ENCODE data around the gene DLX1. TPM values are rescaled to one million over a fixed set of nuclear protein-coding genes. Genes with fewer than 3 reads are reported as not detected.

The DLX1 gene
- total and polyA plus RNA-seq, 2 of the 8 experiments (the other 6 are each of a cell fraction or from before 2014, with no cell fraction given): 0.11 TPM; not detected in 1

- no peak overlapping the region for H3K27ac ChIP-seq (ENCODE audit: low read depth, low read length)
- CTCF ChIA-PET (ENCODE audit: partially characterized antibody): interaction anchor here (0.7 to 11.7 kb wide), 4 partner anchors 7 to 17 kb away, joined by 3 to 198 read pairs (median 4); partner anchors contain the start of gene DLX1
- H4K8ac ChIP-seq (ENCODE audit: extremely low read depth, insufficient read depth, low read length): no peak overlapping the region
- DNase-seq (ENCODE audit: low read depth in 1 of 2, low spot score in 2 of 2) (peak in 1 of 2 experiments; percentile 51), FAIRE-seq (no peak)
- no peak overlapping the region for H2AFZ ChIP-seq (ENCODE audit: low read length)
- no peak overlapping the region for H2BK5ac ChIP-seq (ENCODE audit: low read depth, low read length)
- no peaks in the 10 kb centered on the region for H3K79me1 ChIP-seq (ENCODE audit: low read depth, low read length)
- H3K23ac ChIP-seq (ENCODE audit: insufficient read length): no peak overlapping the region
- H3K79me2 ChIP-seq (ENCODE audit: control insufficient read depth in 1 of 2, insufficient read depth in 2 of 2, low read length in 2 of 2): no peaks in the 10 kb centered on the region
- H3K18ac ChIP-seq (ENCODE audit: extremely low read depth, low read length): no peak overlapping the region
- H3K9me3 ChIP-seq (ENCODE audit: insufficient read depth in 2 of 2, low read depth in 1 of 2, low read length in 1 of 2): no peaks in the 10 kb centered on the region
- H3K9ac ChIP-seq (replicated peaks in 1 of 4; ENCODE audit: extremely low read depth in 1 of 4, low read depth in 3 of 4, low read length in 3 of 4): no peak overlapping the region
- peak overlapping the region in 1 of 2 experiments; percentile 61; a peak in 1 of 4 replicates for H3K4me2 ChIP-seq (ENCODE audit: insufficient read depth in 1 of 2, low read depth in 2 of 2, low read length in 2 of 2)
- peaks cover 87 to 100% (median 96%) of the 10 kb centered on the region in 4 experiments for H3K27me3 ChIP-seq (replicated peaks in 1 of 4; ENCODE audit: control insufficient read depth in 3 of 4, extremely low read depth in 1 of 4, insufficient read depth in 3 of 4, low read length in 3 of 4)
- peak overlapping the region; percentile 91 for H2BK12ac ChIP-seq (ENCODE audit: low read depth, low read length)
- TF ChIP-seq BRCA1 (IDR thresholded peaks at IDR 0.05; ENCODE audit: low read depth, low read length) (no peak), BACH1 (IDR thresholded peaks at IDR 0.05; ENCODE audit: low read length) (no peak), SIRT6 (IDR thresholded peaks at IDR 0.05; ENCODE audit: low read length) (no peak), HDAC6 (IDR thresholded peaks at IDR 0.05; ENCODE audit: low read depth, low read length) (no peak), RBBP5 (IDR thresholded peaks at IDR 0.05; ENCODE audit: borderline replicate concordance, low read depth, low read length) (no peak), TBP (IDR thresholded peaks at IDR 0.05; ENCODE audit: low read depth, low read length) (no peak), RXRA (IDR thresholded peaks at IDR 0.05; ENCODE audit: insufficient read depth, low read depth, low read length) (no peak)
- H3K36me3 ChIP-seq (ENCODE audit: control insufficient read depth in 2 of 4, insufficient read depth in 4 of 4, low read length in 3 of 4): peaks cover 0 to 11% (median 0%) of the 10 kb centered on the region in 4 experiments; a peak in 1 of 8 replicates
- no peak overlapping the region for H3K56ac ChIP-seq (replicated peaks; ENCODE audit: insufficient read length, low read depth, low read length)
- peaks cover 6 to 53% (median 28%) of the 10 kb centered on the region in 4 experiments for H3K4me1 ChIP-seq (replicated peaks in 1 of 4; ENCODE audit: control insufficient read depth in 3 of 4, insufficient read depth in 4 of 4, low read length in 3 of 4)
- POLR2A ChIA-PET (ENCODE audit: partially characterized antibody): interaction anchor here (1.1 to 16.0 kb wide), 2 partner anchors 11 to 22 kb away, joined by 4 to 184 read pairs; partner anchors contain the start of gene DLX1
- 0% methylated on average over 1 of the region's 1 CpG; no CpG with 5 or more reads in 1 of the 2 experiments for WGBS, 2 experiments (ENCODE audit: extremely low coverage in 1 of 2, insufficient coverage in 1 of 2, insufficient read length in 1 of 2, insufficient replicate concordance in 2 of 2, low coverage in 1 of 2, low lambda C conversion rate in 2 of 2, missing lambda C conversion rate in 1 of 2)
- H4K5ac ChIP-seq (ENCODE audit: insufficient read length, low read depth, low read length): no peak overlapping the region
- H2BK120ac ChIP-seq (replicated peaks; ENCODE audit: low read depth, low read length): no peak overlapping the region
- no peak overlapping the region for H2BK15ac ChIP-seq (ENCODE audit: low read length)
- H4K91ac ChIP-seq (replicated peaks; ENCODE audit: insufficient read length, low read length): no peak overlapping the region
- peaks cover 15 to 31% of the 10 kb centered on the region in 2 experiments for H4K20me1 ChIP-seq (replicated peaks in 1 of 2; ENCODE audit: control insufficient read depth in 1 of 2, insufficient read depth in 2 of 2, low read length in 2 of 2)
- no peak overlapping the region for H3K4ac ChIP-seq (replicated peaks; ENCODE audit: insufficient read length, low read depth, low read length)
- H2AK5ac ChIP-seq (ENCODE audit: low read depth, low read length): peak overlapping the region; percentile 96; the same call in 1 of the 2 replicates
- H3K14ac ChIP-seq (ENCODE audit: insufficient read length): no peak overlapping the region
- H2BK20ac ChIP-seq (ENCODE audit: low read length): no peak overlapping the region
- peaks cover 24% of the 10 kb centered on the region; the same call in 1 of the 2 replicates for H3K23me2 ChIP-seq (ENCODE audit: low read depth, low read length)
- no peak overlapping the region for H3K4me3 ChIP-seq (ENCODE audit: extremely low read depth in 1 of 4, insufficient read depth in 2 of 4, low read depth in 3 of 4, low read length in 4 of 4)
These were observed 13.0 kb downstream of the DLX1 start for GRCh38 chr2:172098287-172098649.

All from H1 (cell line).